HCT116 (cell line): ENCODE data around the gene ZNF784.

ENCODE experiments used
- CTCF ChIP-seq, 3 experiments: fragments of 200-600 bp in 1 of 3; sonication (generic) in 1 of 3; IDR thresholded peaks in 2 of 3; conservative IDR thresholded peaks in 1 of 3; 2 replicates each; pipeline ENCODE4 v1.5.1; 2012 to 2017; ENCODE audit warnings: low read depth in 2 of 3, low read length in 2 of 3, antibody characterized with exemption in 1 of 3, borderline replicate concordance in 1 of 3, control low read depth in 1 of 3, mild to moderate bottlenecking in 1 of 3, mixed read lengths in 1 of 3, mixed run types in 1 of 3, moderate library complexity in 1 of 3; ENCODE audit not compliant: insufficient read depth in 1 of 3
- ELF1 ChIP-seq: IDR thresholded peaks from 2 replicates; pipeline ENCODE4 v1.6.1; 2012; ENCODE audit warnings: low read depth, borderline replicate concordance
- EZH2 ChIP-seq: fragments of 200-600 bp; sonication (generic); IDR thresholded peaks from 2 replicates; pipeline ENCODE4 v1.6.1; 2017; ENCODE audit warnings: antibody characterized with exemption, mixed run types
- POLR2A ChIP-seq: IDR thresholded peaks from 2 replicates; pipeline ENCODE4 v1.7.0; 2011; ENCODE audit warnings: borderline replicate concordance; ENCODE audit not compliant: insufficient read depth, insufficient read length; ENCODE audit errors: extremely low read depth

GRCh38 chr19:55658846-55659459, 34.6 kb upstream of the ZNF784 start:
- TF ChIP-seq ELF1: no peak
- no peak for TF ChIP-seq CTCF (IDR thresholded peaks at IDR 0.05 in 2 of 3, conservative IDR thresholded peaks at IDR 0.05 in 1 of 3; ENCODE audit: borderline replicate concordance in 1 of 3, insufficient read depth in 1 of 3, low read depth in 2 of 3, low read length in 2 of 3)
- TF ChIP-seq POLR2A: no peak
- TF ChIP-seq EZH2: no peak
